Fibroblast of lung (primary cell): ENCODE results near the gene SON.
"Not testable (repeated sequence)": the region's sequence is repeated elsewhere in the genome, so short reads cannot be mapped to it uniquely, and the experiment has no call there.

ENCODE experiments used
- EZH2 ChIP-seq: IDR thresholded peaks from 2 replicates; pipeline ENCODE4 v1.5.1; 2012; ENCODE audit warnings: low read length, control low read depth, mild to moderate bottlenecking; ENCODE audit errors: missing control alignments
- TF ChIP-seq, protein P1 (sequence below), 2 donors: IDR thresholded peaks in 1 of 2; conservative IDR thresholded peaks in 1 of 2; 1 replicate in 1 of 2; 2 replicates in 1 of 2; pipeline ENCODE4 v1.5.1; 2011 to 2012; ENCODE audit warnings: low read length in 2 of 2, control low read depth in 1 of 2, inconsistent platforms in 1 of 2, low read depth in 1 of 2, mild to moderate bottlenecking in 1 of 2

DNA sequence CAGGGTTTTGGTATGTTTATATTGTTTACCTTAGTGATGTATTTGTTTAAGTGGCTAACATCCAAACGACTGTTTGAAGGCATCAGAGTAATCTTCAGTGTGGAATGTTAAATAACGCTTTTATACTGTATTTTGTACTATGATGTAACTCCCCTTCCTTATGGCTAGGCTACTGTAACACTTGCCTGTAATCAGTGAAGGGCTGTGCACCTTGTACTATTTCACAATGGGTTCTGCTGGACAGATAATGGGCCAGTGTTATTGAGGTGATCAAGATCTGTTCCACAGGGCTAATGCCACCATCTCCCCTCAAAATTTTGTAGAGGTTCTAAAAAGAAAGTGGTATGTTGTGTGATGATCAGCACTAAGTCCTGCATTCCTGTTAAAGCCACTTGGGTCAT lies 33.9 kb downstream of the SON start:
- TF ChIP-seq, protein P1, sequence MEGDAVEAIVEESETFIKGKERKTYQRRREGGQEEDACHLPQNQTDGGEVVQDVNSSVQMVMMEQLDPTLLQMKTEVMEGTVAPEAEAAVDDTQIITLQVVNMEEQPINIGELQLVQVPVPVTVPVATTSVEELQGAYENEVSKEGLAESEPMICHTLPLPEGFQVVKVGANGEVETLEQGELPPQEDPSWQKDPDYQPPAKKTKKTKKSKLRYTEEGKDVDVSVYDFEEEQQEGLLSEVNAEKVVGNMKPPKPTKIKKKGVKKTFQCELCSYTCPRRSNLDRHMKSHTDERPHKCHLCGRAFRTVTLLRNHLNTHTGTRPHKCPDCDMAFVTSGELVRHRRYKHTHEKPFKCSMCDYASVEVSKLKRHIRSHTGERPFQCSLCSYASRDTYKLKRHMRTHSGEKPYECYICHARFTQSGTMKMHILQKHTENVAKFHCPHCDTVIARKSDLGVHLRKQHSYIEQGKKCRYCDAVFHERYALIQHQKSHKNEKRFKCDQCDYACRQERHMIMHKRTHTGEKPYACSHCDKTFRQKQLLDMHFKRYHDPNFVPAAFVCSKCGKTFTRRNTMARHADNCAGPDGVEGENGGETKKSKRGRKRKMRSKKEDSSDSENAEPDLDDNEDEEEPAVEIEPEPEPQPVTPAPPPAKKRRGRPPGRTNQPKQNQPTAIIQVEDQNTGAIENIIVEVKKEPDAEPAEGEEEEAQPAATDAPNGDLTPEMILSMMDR (conservative IDR thresholded peaks at IDR 0.05 in 1 of 2, IDR thresholded peaks at IDR 0.05 in 1 of 2; ENCODE audit: low read depth in 1 of 2, low read length in 2 of 2): not testable (repeated sequence)
- not testable (repeated sequence) for TF ChIP-seq EZH2
